Thoracic aorta (tissue), 2 donors: Measurements from ENCODE around the gene PIM1. TPM values are rescaled to one million over a fixed set of nuclear protein-coding genes. Genes with fewer than 3 reads are reported as not detected.
A peak's percentile ranks its signal among the peaks of the same experiment; 100 is the strongest.

Experiments
- ATAC-seq: fragments of 150-250 bp; one replicate; pipeline ENCODE4 v1.8.0; 2017; ENCODE audit warnings: low read depth; ENCODE audit not compliant: insufficient number of reproducible peaks, low FRiP score
- DNase-seq: peaks from one replicate; pipeline ENCODE4 v3.0.0-alpha.2; 2020; ENCODE audit warnings: low spot score
- H3K27ac ChIP-seq, 2 donors: fragments of 200-600 bp; sonication (generic); 1 replicate in 1 of 2; 2 replicates in 1 of 2; pipeline ENCODE4 v1.5.1; 2016; ENCODE audit warnings: mild to moderate bottlenecking in 2 of 2, moderate library complexity in 2 of 2
- H3K27me3 ChIP-seq: fragments of 200-600 bp; sonication (generic); replicated peaks from 2 replicates; pipeline ENCODE4 v1.6.0; 2016; ENCODE audit warnings: mild to moderate bottlenecking; ENCODE audit not compliant: insufficient read depth
- H3K36me3 ChIP-seq: fragments of 200-600 bp; sonication (generic); one replicate; pipeline ENCODE4 v1.5.1; 2016
- H3K4me1 ChIP-seq, 2 donors: fragments of 200-600 bp; sonication (generic); 1 replicate in 1 of 2; 2 replicates in 1 of 2; pipeline versions ENCODE4 v1.5.1 to v1.6.0; 2016; ENCODE audit warnings: low read depth in 2 of 2, mild to moderate bottlenecking in 1 of 2; ENCODE audit not compliant: control insufficient read depth in 1 of 2
- H3K4me3 ChIP-seq: fragments of 200-600 bp; sonication (generic); 2 replicates; pipeline ENCODE4 v1.5.1; 2016; ENCODE audit warnings: mild to moderate bottlenecking
- H3K9me3 ChIP-seq: fragments of 200-600 bp; sonication (generic); 2 replicates; pipeline ENCODE4 v1.5.1; 2016
- CTCF ChIP-seq: fragments of 200-600 bp; sonication (generic); IDR thresholded peaks from one replicate; pipeline ENCODE4 v1.5.1; 2019; ENCODE audit warnings: antibody characterized with exemption
- total RNA-seq, 2 donors: library from RNA; depleted of rRNA; stranded (reverse); fragments of >200 nt; gene quantifications; one replicate each; pipeline versions ENCODE4 v1.1.0 to v1.2.3, GENCODE V29; 2016

PIM1 gene
- total RNA-seq, 2 donors from 2014 or later: 28.8 to 53.6 TPM

GRCh38 chr6:37130704-37131103 is 39.2 kb upstream of the PIM1 start:
- Histone ChIP-seq H3K4me1 (peaks cover 21 to 48% of the 10 kb centered on the region in 2 donors), H3K27ac (peak overlapping the region; percentile 46 to 47), H3K27me3 (no peaks in the 10 kb centered on the region), H3K36me3 (no peaks in the 10 kb centered on the region), H3K4me3 (no peak overlapping the region), H3K9me3 (no peaks in the 10 kb centered on the region)
- DNase-seq (peak; percentile 45), ATAC-seq (no peak)
- no peak for TF ChIP-seq CTCF

- peak overlapping the region; percentile 70 to 92 for H3K27ac ChIP-seq
- no peak for TF ChIP-seq CTCF
- peak; percentile 52 for ATAC-seq
- H3K4me1 ChIP-seq: peaks cover 21 to 55% of the 10 kb centered on the region in 2 donors
- no peaks in the 10 kb centered on the region for H3K36me3 ChIP-seq
- H3K4me3 ChIP-seq: peak overlapping the region; percentile 33
- peak; percentile 52 for DNase-seq
- no peaks in the 10 kb centered on the region for H3K9me3 ChIP-seq
- H3K27me3 ChIP-seq: no peaks in the 10 kb centered on the region
Measured at GRCh38 chr6:37131104-37131959, 38.6 kb upstream of the PIM1 start.

GRCh38 chr6:37131960-37132253 is 38.0 kb upstream of the PIM1 start:
- H3K36me3 ChIP-seq: no peaks in the 10 kb centered on the region
- no peaks in the 10 kb centered on the region for H3K27me3 ChIP-seq
- ATAC-seq: no peak
- no peaks in the 10 kb centered on the region for H3K9me3 ChIP-seq
- peak overlapping the region; percentile 70 to 92 for H3K27ac ChIP-seq
- DNase-seq: no peak
- no peak for TF ChIP-seq CTCF
- no peak overlapping the region for H3K4me3 ChIP-seq
- peaks cover 22 to 60% of the 10 kb centered on the region in 2 donors for H3K4me1 ChIP-seq

GRCh38 chr6:37134036-37134395 is 35.9 kb upstream of the PIM1 start:
- DNase-seq (no peak), ATAC-seq (no peak)
- no peak overlapping the region for H3K4me3 ChIP-seq
- H3K27ac ChIP-seq: peak overlapping the region; percentile 93 to 97
- no peaks in the 10 kb centered on the region for H3K9me3 ChIP-seq
- H3K36me3 ChIP-seq: no peaks in the 10 kb centered on the region
- H3K4me1 ChIP-seq: peaks cover 32 to 69% of the 10 kb centered on the region in 2 donors
- H3K27me3 ChIP-seq: no peaks in the 10 kb centered on the region
- no peak for TF ChIP-seq CTCF

- no peaks in the 10 kb centered on the region for H3K36me3 ChIP-seq
- DNase-seq (peak; percentile 43), ATAC-seq (peak; percentile 63)
- no peaks in the 10 kb centered on the region for H3K9me3 ChIP-seq
- TF ChIP-seq CTCF: no peak
- H3K4me1 ChIP-seq: peaks cover 38 to 69% of the 10 kb centered on the region in 2 donors
- H3K4me3 ChIP-seq: peak overlapping the region; percentile 13
- peak overlapping the region; percentile 93 to 97 for H3K27ac ChIP-seq
- H3K27me3 ChIP-seq: no peaks in the 10 kb centered on the region
Measured at GRCh38 chr6:37134396-37135191, 35.4 kb upstream of the PIM1 start.
